GM19193 (cell line): ENCODE measurements around the gene LRRC56.

Source experiments
- POLR2A ChIP-seq: IDR thresholded peaks from 4 replicates; pipeline ENCODE4 v1.6.1; 2011; ENCODE audit not compliant: insufficient read depth, insufficient read length; ENCODE audit errors: extremely low read depth

Gene LRRC56

DNA sequence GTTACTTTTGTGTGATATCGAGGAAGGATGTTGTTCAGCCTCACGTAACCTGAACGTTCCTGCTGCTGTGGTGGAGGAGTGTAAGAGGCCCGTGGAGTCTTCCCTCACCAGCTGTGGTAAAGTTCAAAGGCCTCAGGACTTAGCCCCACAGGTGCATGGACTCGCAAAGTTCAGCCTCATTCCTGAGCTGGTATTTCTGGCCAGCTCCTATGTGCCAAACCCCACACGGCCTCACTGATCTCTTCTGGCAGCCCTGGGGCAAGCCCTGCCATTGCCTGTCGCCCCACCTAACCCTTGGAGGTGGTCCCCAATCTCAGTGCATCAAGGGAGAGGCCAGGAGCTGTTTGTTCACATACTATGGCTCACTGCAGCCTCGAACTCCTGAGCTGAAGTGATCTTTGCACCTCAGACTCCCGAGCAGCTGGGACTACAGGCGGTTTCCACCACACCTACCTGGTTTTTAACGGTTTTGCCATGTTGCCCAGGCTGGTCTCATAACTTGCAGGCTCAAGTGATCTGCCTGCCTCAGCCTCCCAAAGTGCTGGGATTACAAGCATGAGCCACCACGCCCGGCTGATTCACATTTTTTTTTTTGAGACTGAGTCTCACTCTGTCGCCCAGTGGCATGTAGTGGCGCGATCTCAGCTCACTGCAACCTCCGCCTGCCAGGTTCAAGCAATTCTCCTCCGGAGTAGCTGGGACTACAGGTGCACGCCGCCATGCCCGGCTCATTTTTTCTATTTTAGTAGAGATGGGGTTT lies 41.1 kb downstream of the LRRC56 start:
- TF ChIP-seq POLR2A = no peak

DNA sequence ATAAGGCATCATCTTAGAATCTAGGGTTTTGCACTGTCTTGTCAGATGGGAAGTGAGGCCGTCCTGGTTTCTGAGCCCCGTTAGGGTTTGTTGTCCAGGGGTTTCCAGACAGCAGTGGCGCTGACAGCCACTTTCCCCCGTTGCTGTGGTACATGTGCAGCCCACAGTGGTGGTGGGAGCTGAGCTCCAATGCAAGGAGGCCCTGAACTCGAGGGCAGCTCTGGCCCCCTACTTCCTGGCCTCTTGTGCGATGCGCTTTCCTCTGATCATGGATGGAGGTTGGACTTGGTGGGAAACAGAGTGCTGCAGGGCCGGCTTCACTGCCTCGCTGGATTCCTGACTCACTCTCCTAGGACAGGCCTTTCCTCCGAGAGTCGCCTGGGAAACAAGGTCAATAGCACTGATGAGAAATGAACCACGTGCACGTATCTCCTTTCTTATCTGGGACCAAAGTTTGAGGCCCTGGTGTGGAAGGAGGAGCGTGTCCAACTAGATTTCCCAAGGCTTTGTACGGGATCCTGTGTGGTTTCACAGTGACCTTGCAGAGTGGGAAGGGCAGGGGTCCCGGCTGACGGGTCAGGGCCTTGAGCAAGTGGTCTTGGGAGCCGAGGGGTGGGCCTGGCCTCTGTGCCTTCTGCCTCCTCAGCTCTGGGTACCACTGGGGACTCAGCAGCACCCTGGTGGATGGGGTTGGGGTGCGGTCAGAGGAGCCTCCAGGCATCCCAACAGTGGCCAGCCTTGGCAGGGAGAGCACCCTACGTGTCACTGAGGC lies 42.7 kb downstream of the LRRC56 start:
- TF ChIP-seq POLR2A = no peak

DNA sequence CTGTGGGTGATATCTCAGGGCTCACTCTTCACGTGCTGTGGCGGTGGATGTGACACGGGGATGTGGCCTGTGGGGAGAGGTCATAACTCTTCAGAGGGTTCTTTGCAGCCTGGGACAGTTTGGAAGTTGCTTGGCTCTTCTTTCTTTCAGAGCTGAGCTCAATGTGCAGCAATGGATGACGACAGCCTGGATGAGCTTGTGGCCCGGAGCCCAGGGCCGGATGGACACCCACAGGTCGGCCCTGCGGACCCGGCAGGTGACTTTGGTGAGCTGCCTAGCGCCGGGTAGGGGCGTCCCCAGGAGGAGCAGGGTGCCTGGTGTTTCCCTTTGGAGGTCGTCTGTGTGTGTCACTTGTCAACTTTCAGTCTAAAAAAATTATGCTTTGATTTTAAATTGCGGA lies 44.0 kb downstream of the LRRC56 start:
- TF ChIP-seq POLR2A = no peak

DNA sequence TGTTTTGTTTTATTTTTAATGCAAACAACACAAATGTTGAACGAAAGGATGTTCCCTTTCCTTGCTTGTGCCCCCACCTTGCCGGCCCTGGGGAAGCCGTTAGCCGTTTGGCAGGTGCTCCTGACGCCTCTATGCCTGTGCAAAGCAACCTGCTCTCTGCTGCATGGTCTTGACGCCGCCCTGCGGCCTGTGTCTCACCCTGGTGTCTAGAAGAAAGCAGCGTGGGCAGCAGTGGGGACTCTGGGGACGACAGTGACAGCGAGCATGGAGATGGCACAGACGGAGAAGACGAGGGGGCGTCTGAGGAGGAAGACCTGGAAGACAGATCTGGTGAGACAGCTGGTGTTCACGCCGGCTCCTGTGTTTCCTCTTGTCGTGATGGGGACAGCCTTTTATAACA lies 44.4 kb downstream of the LRRC56 start:
- no peak for TF ChIP-seq POLR2A

DNA sequence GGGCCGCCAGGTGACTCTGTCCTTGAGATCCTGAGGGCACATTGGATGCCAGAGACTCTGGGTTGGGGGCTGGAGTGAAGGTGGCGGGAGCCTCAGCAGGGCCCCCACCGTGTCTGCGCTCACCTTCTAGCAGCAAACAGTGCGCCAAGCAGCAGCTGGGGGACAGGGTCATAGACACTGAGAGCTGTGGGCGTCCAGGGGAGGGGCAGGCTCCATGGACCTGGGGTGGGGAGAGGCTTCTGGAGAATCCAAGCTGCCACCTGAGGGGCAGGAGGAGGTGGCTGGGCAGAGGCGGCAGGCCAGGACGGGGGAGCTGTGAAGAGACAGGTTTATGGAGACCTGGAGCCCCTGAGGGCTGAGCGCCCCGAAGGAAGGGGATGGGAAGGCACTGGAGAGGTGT lies 47.0 kb downstream of the LRRC56 start:
- no peak for TF ChIP-seq POLR2A

DNA sequence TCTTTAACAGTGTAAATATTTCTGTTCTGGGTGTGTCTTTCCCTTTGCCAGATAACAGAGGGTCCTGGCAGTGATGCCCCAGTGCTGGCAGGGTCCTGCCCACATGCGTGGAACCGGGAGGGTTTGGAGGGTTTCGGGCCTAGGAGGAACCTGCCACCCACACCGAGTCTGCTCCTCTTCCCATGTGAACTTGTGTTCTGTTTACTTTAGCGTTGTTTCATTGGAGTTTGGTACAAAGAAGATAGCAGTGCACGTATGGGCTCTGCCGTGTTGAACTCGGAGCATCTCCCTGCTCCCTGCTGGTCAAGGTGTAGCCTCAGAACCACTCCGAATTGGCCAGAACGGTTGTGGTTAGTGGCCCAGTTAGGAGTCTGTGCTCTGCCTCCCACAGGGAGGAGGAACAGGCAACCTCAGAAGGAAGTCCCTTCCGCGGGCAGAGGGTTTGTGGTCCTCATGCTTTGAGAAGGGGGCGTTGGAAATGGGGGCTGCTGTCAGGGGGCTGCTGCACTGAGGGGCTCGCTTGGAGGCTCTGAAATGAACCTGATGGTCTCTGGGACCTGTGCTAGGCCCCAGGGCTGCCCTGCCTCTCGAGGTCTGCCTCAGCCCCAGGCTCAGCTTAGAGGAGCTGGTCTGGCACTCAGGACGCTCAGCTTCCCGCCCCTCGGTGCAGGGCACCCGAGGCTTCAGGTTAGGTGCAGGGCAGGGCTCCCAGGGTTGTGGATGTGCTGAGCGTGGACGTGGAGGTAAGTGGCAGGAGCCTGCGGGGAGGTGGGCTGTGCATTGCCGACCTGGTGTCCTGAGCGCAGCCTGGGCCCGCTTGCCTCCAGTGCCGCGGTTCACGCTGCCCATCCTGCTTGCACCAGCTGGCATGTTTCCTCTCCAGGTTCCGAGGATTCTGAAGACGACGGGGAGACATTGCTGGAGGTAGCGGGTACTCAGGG lies 49.3 kb downstream of the LRRC56 start:
- TF ChIP-seq POLR2A = no peak

DNA sequence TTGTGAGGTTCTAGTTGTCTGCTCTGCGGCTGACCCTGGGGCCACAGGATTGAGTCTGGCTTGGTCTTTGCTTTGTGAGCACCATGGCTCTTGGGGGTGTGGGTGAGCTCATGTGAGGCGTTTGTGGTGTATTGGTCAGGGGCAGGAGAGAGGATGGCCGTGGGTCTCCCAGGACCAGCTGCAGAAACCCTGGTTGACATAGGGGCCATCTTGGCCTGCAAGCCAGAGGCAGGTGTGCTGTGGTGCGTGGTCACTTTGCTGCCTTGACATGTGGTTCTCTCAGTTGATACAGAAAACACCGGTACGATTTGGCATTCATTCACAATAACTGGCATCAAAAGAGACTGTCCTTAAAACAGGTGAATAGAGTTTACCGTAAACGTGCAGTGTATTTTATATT lies 50.2 kb downstream of the LRRC56 start:
- no peak for TF ChIP-seq POLR2A

DNA sequence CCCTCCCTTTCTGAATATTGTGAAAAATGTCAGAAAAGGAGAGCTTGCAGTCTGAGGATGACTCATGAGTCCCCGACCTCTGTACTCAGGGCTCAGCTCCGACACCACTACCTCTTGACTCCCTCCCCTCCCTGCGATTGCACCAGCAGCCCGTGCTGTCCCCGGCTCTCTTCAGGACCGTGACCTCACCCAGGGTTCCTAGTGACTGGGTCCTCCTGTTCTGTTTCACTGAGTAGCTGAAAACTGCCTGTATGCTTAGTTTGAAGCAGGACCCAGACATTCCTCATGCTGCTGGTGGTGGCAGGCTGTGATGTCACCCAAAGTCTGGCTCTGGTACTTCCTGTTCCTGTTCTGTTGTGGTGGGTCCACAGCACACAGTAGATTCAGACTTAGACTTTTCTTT lies 50.7 kb downstream of the LRRC56 start:
- no peak for TF ChIP-seq POLR2A

DNA sequence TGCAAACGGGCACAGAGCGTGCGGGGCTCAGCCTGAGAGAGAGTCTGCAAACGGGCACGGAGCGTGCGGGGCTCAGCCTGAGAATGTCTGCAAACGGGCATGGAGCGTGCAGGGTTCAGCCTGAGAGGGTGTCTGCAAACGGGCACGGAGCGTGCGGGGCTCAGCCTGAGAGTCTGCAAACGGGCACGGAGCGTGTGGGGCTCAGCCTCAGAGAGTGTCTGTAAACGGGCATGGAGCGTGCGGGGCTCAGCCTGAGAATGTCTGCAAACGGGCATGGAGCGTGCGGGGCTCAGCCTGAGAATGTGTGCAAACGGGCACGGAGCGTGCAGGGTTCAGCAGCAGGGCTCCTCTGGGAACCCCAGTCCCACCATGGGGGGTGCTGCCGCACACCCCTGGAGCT lies 52.5 kb downstream of the LRRC56 start:
- TF ChIP-seq POLR2A = no peak

DNA sequence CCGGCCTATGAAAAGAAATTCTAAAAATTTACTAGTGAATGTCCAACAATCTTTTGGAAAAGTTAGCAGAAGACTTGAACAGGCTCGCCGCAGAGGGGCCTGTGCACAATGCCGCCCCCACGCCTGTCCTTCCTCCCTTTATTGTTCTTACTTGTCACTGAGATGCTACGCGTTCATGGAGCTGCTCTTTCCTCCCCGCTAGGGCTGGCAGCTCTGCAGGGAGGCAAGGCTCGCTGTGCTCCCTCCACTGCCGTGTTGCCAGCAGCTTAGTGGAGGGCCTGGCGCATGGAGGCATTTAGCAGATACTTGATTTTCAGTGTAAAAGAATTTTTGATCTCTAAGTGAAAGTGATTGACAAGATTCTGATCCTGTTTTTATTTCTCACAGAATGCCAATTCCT lies 53.7 kb downstream of the LRRC56 start:
- TF ChIP-seq POLR2A = no peak

DNA sequence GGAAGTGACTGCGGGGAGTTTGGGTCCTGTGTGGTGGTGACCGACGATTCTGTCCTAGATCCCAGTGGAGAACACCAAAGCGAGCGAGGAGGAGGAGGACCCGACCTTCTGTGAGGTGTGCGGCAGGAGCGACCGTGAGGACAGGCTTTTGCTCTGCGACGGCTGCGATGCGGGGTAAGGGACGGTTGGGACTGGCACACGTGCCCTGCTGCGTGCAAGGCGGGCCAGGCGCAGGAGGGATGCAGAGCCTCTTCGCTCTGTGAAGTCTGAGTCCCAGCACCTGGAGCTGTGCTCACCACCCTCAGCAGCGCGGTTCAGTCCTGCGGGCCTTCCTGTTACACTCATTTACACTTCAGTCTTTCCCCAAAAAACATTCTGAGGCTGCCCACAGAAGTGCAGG lies 55.2 kb downstream of the LRRC56 start:
- no peak for TF ChIP-seq POLR2A

DNA sequence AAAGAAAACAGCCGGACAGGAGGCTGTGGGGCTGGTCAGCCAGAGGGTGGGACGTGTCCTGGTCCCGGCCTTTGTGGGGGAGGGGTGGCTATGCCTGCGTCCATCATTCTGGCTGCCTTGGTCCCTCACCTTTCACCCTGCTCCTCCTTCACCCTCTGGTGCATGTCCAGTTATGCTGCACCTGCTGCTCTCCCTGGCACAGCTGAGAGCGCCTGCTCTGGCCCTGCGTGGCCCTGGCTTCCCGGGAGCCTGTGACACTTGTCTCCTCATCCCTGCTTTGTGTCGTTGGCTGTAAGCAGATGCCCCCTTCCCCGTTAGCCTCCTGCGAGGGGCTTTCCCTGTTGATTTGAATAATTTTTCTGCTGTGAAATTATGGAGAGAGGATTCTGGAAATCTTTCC lies 55.6 kb downstream of the LRRC56 start:
- TF ChIP-seq POLR2A = no peak

DNA sequence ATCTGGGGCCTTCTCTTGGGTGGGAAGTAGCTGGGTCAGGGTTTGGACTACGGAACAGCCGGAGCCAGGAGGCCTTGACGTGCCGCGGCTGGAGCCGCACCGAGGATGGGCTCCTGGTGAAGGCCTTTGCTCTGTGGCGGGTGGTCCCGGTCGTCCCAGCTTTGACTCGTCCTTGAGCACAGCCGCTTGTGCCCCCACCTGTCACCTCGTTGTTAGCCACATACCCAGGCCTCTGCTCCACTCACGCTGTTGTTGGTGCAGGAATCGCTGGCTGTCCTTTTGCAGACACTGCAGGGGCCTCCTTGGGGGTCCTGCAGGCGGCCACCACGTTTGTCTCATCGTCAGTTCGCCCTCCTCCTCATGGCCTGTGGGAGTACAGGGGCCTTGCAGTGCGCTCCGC lies 56.0 kb downstream of the LRRC56 start:
- no peak for TF ChIP-seq POLR2A

DNA sequence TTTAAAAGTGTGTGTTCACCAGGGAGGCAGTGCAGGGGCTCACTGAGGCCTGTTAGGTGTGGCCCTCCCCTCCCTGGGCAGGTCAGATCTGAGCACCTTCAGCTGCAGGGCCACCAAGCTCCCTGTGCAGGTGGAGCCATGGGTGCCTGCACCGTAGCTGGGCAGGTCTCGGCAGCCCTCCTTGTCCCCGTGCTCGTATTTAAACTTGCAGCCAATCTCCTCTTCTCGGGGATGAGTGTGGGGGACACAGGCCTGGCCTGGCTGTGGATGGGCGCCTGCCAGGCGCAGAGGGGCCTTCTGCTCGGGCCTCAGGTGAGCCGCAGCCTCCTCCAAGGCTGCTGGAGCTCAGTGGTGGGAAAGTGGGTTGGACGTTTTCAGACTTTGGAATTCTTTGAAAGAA lies 58.1 kb downstream of the LRRC56 start:
- TF ChIP-seq POLR2A = no peak

DNA sequence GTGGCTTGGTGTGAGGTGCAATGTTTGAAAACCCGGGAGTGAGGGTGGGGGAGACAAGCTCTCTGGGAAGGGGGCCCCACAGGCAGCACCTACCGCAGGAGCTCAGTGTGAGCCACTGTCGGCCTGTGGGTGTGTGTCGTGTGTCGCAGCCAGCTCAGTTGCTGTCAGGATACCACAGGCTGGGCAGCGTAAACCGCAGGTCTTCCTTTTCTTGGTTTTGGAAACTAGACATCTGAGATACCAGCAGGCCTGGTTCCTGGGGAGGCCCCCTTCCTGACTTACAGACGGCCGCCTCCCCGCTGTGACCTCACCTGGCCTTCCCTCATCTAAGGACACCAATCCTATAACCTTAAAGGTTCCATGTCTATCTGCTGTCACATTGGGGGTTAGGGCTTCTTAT lies 59.0 kb downstream of the LRRC56 start:
- no peak for TF ChIP-seq POLR2A
